Right lobe of liver (tissue), 6 donors: ENCODE data around the gene PROX1. TPM values are rescaled to one million over a fixed set of nuclear protein-coding genes. Genes with fewer than 3 reads are reported as not detected.

Experiments
- ATAC-seq, 4 donors: fragments of 200-7000 bp; cut with Tn5 transposase; one replicate each; pipeline ENCODE4 v1.9.1; 2020; ENCODE audit warnings: mild to moderate bottlenecking in 4 of 4, moderate library complexity in 4 of 4
- DNase-seq, 3 donors: peaks; one replicate each; pipeline ENCODE4 v3.0.0-alpha.2; 2020
- H3K27ac ChIP-seq, 3 donors: fragments of 200-600 bp; one replicate each; pipeline ENCODE4 v1.8.0; 2022
- H3K27me3 ChIP-seq, 2 donors: fragments of 200-600 bp; one replicate each; pipeline ENCODE4 v1.8.0; 2022
- H3K36me3 ChIP-seq, 4 donors: fragments of 200-600 bp; sonication (generic) in 1 of 4; one replicate each; pipeline versions ENCODE4 v1.5.1 to v1.8.0; 2017 to 2022; ENCODE audit warnings: control low read depth in 1 of 4
- H3K4me1 ChIP-seq, 4 donors: fragments of 200-600 bp; sonication (generic) in 1 of 4; one replicate each; pipeline versions ENCODE4 v1.5.1 to v1.8.0; 2017 to 2022; ENCODE audit warnings: control low read depth in 1 of 4
- H3K4me3 ChIP-seq, 3 donors: fragments of 200-600 bp; one replicate each; pipeline ENCODE4 v1.8.0; 2022
- H3K9me3 ChIP-seq, 4 donors: fragments of 200-600 bp; sonication (generic) in 1 of 4; one replicate each; pipeline versions ENCODE4 v1.5.1 to v1.8.0; 2017 to 2022; ENCODE audit warnings: control low read depth in 1 of 4
- POLR2A ChIP-seq: fragments of 450-650 bp; IDR thresholded peaks from one replicate; pipeline ENCODE4 v1.6.1; 2017; ENCODE audit warnings: antibody characterized with exemption, mild to moderate bottlenecking
- WGBS: methylation state at CpG from one replicate; pipeline ENCODE4 v1.1.6; 2018; ENCODE audit warnings: low coverage, low lambda C conversion rate; ENCODE audit not compliant: insufficient coverage; ENCODE audit errors: missing lambda C conversion rate; 5-methylcytosine and 5-hydroxymethylcytosine counted together
- intact Hi-C, 2 donors: fragments of 100-400 bp; cut with DNase I; formaldehyde crosslinking; loops; one replicate each; pipeline versions ENCODE4 v1.11.2 to v1.14.1; 2022
- total RNA-seq, 6 experiments: library from RNA; depleted of rRNA in 2 of 6; stranded (reverse); fragments of >200 nt in 2 of 6; fragmentation: NEBNext Ultra II Directional in 3 of 6; extraction: Animal tissue kit (Norgen Biotek cat#: 25700) in 3 of 6; gene quantifications; one replicate each; pipeline versions ENCODE4 v1.1.0 to v1.2.4, GENCODE V29; 2016 to 2023
- TF ChIP-seq, protein P1 (sequence below), 4 donors: fragments of 200-600 bp in 3 of 4; fragments of 450-650 bp in 1 of 4; IDR thresholded peaks; one replicate each; pipeline versions ENCODE4 v1.5.1 to v1.8.0; 2016 to 2022; ENCODE audit warnings: antibody characterized with exemption in 4 of 4, mild to moderate bottlenecking in 2 of 4
- donor health status: DM: no; HTN: yes; CAD: no.
- donor health status: DM: no; HTN: no; CAD: no.
- donor health status: DM: no; HTN: no; CAD: no.
- donor health status: DM: no; HTN: yes; CAD: no.
- donor health status: DM: no; HTN: yes; CAD: no.

The PROX1 gene
- total RNA-seq, 6 experiments from 2014 or later, result 79.6 to 186 (median 164) TPM

DNA sequence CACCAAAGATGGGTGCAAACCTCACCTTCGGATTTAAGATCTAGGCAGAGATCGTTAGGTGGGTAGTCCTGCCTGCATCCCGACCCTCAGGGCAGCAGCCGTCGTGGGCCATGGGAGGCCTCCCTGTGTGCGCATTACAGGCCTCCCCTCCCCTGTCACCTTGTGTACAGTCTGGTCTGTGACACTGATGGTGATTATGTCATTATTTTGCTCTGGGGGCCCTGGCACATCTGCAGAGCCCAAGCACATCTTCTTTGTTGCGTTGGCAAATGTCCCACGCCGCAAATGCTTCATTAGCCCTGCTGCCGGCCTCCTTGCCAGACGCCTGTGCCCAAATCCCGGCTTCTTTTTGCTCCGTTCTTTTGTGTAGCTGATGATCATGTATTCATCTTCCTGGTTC, 31.7 kb downstream of the PROX1 start:
- H3K9me3 ChIP-seq, result no peaks in the 10 kb centered on the region
- H3K27ac ChIP-seq, result peak overlapping the region in 1 of 3 donors; percentile 42
- H3K36me3 ChIP-seq, result peaks cover 0 to 22% (median 4%) of the 10 kb centered on the region in 4 donors
- no peak for ATAC-seq
- 82% methylated on average over 10 of the region's 13 CpGs for WGBS
- intact Hi-C loops, result no loop called here
- H3K27me3 ChIP-seq, result no peaks in the 10 kb centered on the region
- TF ChIP-seq, protein P1, sequence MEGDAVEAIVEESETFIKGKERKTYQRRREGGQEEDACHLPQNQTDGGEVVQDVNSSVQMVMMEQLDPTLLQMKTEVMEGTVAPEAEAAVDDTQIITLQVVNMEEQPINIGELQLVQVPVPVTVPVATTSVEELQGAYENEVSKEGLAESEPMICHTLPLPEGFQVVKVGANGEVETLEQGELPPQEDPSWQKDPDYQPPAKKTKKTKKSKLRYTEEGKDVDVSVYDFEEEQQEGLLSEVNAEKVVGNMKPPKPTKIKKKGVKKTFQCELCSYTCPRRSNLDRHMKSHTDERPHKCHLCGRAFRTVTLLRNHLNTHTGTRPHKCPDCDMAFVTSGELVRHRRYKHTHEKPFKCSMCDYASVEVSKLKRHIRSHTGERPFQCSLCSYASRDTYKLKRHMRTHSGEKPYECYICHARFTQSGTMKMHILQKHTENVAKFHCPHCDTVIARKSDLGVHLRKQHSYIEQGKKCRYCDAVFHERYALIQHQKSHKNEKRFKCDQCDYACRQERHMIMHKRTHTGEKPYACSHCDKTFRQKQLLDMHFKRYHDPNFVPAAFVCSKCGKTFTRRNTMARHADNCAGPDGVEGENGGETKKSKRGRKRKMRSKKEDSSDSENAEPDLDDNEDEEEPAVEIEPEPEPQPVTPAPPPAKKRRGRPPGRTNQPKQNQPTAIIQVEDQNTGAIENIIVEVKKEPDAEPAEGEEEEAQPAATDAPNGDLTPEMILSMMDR (IDR thresholded peaks at IDR 0.05), result no peak
- no peak for TF ChIP-seq POLR2A
- no peak for DNase-seq
- H3K4me1 ChIP-seq, result peaks cover 0 to 93% (median 25%) of the 10 kb centered on the region in 4 donors
- no peak overlapping the region for H3K4me3 ChIP-seq

DNA sequence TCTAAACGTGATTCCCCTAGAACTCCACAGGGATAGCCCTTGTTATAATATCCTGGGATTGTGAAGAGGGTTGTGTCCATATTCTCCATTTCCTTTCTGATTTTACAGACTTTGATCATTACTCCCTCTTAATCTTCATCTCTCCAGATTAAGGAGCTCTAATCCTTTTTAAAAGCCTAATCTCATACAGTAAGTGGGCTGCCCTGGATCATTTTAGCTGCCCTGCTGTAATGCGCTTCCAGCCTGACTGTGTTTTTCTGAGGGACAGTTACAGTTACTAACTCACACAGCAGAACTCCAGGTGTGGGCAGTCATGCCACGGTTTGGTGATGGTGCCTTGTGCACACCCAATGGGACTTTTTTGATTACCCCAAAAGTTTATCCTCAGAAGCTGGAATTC, 33.5 kb downstream of the PROX1 start:
- no peak for TF ChIP-seq POLR2A
- TF ChIP-seq, protein P1 (IDR thresholded peaks at IDR 0.05), result no peak
- no peak for DNase-seq

DNA sequence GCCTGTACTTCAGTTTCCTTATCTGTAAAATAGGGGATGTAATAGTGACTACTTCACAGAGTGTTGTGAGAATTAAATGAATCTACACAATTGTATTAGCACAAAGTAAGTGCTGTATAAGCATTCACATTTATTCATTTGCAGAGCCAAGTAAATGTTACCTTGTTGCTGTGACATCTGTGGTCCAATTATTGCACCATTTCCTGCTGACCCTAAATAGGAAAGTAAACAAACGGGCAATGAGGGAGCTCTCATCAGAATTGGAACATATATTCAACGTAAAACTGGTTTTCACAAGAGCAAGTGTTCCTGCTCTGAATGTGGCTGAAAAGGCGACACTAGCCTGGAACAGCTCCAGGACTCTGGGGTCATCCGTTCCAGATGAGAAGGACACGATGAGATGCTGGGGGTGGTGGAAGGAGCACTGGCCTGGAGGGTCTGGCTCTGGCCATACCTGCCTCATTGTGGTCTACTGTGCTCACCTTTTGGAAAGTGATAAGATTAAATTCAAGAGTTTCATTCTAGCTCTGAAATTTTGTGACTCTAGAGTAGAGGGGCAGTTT, 34.5 kb downstream of the PROX1 start:
- no peak for TF ChIP-seq POLR2A
- TF ChIP-seq, protein P1 (IDR thresholded peaks at IDR 0.05), result no peak
- Histone ChIP-seq H3K4me3 (no peak overlapping the region), H3K9me3 (no peaks in the 10 kb centered on the region), H3K36me3 (peaks cover 0 to 9% (median 3%) of the 10 kb centered on the region in 4 donors), H3K27ac (peak overlapping the region in 1 of 3 donors; percentile 22), H3K27me3 (no peaks in the 10 kb centered on the region), H3K4me1 (peaks cover 0 to 89% (median 25%) of the 10 kb centered on the region in 4 donors)
- DNase-seq (no peak), ATAC-seq (peak in 3 of 4 donors; percentile 6 to 13 (median 7))
- intact Hi-C loops, result no loop called here
- 19% methylated on average over 5 of the region's 5 CpGs for WGBS

More for the DNA sequence above, 33.5 kb downstream of the PROX1 start:
- intact Hi-C loops, result no loop called here
- no peak for ATAC-seq
- Histone ChIP-seq H3K27me3 (no peaks in the 10 kb centered on the region), H3K36me3 (peaks cover 0 to 9% (median 3%) of the 10 kb centered on the region in 4 donors), H3K4me1 (peaks cover 0 to 89% (median 25%) of the 10 kb centered on the region in 4 donors), H3K9me3 (no peaks in the 10 kb centered on the region), H3K4me3 (no peak overlapping the region), H3K27ac (peak overlapping the region in 1 of 3 donors; percentile 22)
- WGBS, result 63% methylated on average over 1 of the region's 3 CpGs

DNA sequence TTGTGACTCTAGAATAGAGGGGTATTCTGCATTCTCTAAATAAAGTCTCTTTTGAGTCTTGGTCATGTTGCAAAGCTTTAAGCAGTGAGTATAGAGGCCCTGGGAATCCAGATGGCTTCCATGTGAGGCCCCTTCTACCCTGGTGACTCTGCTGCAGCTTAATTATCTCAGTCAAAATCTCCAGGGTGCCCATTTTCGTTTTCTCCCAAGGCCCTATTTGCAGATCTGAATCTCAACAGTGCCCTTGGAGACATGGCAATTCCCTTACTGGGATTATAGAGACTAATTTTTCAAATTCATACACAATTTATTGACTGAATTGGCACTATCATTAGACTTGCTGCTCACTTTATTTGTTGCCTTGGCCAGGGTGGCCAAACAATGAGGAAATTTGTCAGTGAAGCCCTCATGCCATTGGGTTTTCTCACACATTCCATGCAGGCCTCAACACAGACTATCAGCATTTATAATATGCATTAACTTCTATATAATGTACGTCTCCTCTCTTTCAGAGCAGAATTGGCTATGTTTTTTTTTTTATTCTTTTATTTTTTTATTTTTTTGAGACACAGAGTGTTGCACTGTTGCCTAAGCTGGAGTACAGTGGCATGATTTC, 35.1 kb downstream of the PROX1 start:
- intact Hi-C loops, result no loop called here
- Histone ChIP-seq H3K9me3 (no peaks in the 10 kb centered on the region), H3K27me3 (no peaks in the 10 kb centered on the region), H3K27ac (no peak overlapping the region), H3K4me1 (peaks cover 0 to 89% (median 23%) of the 10 kb centered on the region in 4 donors), H3K36me3 (peaks cover 0 to 9% (median 3%) of the 10 kb centered on the region in 4 donors), H3K4me3 (no peak overlapping the region)
- TF ChIP-seq POLR2A, result no peak
- TF ChIP-seq, protein P1 (IDR thresholded peaks at IDR 0.05), result no peak
- no peak for ATAC-seq
- 61% methylated on average over 2 of the region's 2 CpGs for WGBS
- DNase-seq, result no peak
